ENCODE results near the gene IL36G.

IL36G gene

DNA sequence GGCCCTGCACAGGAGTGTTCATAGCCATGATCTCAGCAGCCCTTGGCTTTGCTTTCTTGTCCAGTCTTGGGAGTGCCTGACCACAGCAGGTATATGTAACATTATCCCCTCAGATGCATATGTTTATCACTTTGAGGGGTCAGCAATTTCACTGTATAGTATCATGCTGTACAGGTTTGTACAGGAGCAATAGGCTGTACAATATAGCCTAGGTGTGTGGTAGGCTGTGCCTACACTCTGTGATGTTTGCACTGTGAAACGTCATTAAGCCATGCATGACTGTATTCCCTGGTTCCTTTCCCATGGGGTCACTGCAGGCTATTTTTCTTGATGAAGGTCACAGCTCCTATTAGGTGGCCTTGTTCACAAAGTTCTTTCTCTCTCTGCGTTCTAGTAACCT lies 4.7 kb upstream of the IL36G start:
- no peak for DNase-seq

DNA sequence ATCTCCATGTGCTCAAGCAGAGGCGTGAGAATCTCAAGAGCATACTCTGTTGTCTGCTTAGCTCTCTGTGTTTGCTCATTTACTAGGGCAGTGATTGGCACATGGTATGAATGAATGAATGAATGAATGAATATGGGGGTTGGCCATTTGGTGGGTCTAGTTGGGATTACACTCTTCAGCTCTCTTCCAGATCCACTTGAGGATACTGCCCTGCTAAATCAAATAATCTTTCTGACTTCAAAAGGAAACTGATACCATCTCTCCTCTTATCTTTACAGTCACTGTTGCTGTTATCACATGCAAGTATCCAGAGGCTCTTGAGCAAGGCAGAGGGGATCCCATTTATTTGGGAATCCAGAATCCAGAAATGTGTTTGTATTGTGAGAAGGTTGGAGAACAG lies 1.9 kb downstream of the IL36G start:
- DNase-seq, result no peak

DNA sequence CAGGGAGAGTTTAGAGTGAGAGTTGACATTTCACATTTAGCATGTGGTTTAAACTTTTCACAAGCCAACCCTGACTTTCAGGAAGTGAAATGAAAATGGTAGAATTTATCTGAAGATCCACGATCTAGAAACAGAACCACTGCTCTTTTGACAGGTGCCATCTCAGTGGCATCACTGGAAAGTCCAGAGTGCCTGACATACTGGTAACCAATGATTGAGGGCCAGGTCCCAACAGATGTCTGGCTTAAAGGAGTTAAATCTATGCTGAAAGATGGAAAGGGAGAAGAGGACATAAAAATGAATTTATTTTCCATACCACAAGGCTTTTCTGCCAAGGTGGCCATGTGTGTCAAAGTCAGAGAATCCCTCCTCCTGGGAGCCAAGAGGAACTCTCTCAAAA lies 2.7 kb downstream of the IL36G start:
- no peak for DNase-seq

DNA sequence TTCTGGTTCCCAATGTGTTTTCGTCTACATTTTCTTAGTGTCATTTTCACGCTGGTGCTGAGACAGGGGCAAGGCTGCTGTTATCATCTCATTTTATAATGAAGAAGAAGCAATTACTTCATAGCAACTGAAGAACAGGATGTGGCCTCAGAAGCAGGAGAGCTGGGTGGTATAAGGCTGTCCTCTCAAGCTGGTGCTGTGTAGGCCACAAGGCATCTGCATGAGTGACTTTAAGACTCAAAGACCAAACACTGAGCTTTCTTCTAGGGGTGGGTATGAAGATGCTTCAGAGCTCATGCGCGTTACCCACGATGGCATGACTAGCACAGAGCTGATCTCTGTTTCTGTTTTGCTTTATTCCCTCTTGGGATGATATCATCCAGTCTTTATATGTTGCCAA lies 7.3 kb downstream of the IL36G start:
- no peak for DNase-seq

- no peak for DNase-seq
Observed at GRCh38 chr2:112989611-112990010, 11.8 kb downstream of the IL36G start.

DNA sequence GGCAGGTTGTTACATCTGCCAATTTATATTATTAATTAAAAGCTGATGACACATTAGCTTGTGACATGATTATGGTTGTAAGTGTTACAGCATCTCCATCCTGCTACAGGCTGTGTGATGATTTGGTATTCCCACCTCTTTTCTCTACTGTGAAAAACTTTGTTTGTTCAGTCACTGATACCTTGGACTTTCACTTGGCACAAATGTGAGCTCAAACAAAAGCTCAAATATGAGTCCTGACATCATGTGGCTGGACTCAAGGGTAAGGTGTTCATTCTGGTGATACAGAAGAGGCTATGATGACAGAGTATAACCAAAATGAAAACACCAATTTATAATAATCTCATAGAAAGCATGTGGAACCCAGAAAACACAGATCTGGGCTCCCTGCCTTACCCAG lies 16.0 kb downstream of the IL36G start:
- no peak for DNase-seq

GRCh38 chr2:112994648-112995047 lies 16.8 kb downstream of the IL36G start:
- no peak for DNase-seq

DNA sequence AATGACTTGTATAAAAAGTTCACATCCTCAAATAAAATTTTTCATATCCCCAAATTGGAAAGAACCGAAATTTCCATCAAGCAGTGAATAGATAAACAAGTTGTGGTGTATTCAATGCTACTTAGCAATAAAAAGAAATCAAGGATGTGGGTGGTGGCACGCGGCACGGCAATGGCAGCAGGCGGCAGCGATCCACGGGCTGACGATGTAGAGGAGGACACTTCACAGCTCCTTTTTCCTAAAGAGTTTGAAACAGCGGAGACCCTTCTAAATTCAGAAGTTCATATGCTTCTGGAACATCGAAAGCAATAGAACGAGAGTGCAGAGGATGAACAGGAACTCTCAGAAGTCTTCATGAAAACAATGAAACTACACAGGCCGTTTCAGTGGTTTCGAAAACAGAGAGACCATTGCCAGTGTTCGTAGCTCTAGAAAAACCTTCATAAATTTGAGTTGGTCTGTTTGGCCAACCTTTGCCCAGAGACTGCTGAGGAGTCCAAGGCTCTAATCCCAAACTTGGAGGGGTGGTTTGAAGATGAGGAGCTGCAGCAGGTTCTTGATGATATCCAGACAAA lies 17.6 kb downstream of the IL36G start:
- peak; percentile 66 for DNase-seq

- peak; percentile 84 for DNase-seq
Observed at GRCh38 chr2:112996635-112997034, 18.8 kb downstream of the IL36G start.

GRCh38 chr2:112997151-112997550 lies 19.3 kb downstream of the IL36G start:
- DNase-seq, result no peak

DNA sequence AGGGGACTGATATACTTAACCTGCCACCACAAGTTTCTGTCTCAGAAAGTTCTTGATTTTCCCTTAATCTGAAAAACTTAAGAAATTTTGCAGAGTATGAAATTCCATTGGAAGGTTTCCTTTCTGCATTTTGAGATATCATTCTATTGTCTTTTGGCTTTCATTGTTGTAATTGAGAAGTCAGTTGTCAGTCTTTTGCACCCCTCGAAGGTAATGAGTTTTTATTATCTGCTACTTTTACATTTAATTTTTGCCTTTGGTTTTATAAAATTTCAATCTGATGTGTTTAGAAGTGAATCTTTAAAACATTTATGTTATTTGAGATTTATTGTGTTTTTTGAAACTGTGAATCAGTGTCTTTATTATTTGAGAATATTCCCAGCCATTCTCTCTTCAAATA lies 22.6 kb downstream of the IL36G start:
- no peak for DNase-seq

- no peak for DNase-seq
Observed at GRCh38 chr2:113002677-113003076, 24.9 kb downstream of the IL36G start.

GRCh38 chr2:113005030-113005509 lies 27.3 kb downstream of the IL36G start, which contains the start of gene IL36A:
Gene IL36A, plus strand, starts transcription at chr2:113005459. Its CDS starts 413 bp downstream, at chr2:113005872.
- no peak for DNase-seq

GRCh38 chr2:113007250-113007649 lies 29.4 kb downstream of the IL36G start:
- no peak for DNase-seq

DNA sequence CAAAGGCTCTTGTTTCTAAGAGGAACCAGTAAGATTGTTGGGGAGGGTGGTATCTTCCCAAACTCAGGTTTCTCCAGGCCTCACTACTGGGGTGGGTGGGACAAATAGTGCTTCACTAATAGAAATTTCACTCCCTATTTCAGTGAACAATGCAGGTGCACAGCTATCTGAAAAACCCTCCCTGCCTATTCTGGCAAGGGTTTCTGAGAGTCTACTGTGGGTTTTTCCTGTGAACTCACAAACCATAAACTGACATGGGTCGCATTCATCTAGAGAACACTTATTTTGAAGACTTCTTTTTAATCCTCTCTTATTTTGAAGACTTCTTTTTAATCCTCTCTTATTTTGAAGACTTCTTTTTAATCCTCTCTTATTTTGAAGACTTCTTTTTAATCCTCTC lies 31.8 kb downstream of the IL36G start:
- DNase-seq, result no peak

DNA sequence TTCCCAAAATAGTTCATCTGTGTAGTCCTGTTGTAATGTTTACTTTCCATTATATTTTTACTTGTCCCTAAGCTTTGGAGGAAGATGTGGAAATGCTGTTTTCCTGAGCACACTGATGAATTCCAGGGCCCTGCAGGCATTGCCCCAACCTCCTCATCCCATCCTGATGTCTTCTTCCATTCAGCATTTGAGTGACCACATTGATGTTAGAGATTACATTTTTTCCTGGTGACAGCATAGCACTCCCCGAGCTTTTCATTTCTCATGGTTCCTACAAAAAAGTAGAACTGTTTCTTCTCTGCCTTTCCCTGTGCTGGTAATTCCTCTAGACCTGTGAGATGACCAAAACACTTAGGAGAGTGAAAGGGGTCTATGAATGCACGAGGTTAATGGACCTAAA lies 32.3 kb downstream of the IL36G start:
- DNase-seq, result no peak

DNA sequence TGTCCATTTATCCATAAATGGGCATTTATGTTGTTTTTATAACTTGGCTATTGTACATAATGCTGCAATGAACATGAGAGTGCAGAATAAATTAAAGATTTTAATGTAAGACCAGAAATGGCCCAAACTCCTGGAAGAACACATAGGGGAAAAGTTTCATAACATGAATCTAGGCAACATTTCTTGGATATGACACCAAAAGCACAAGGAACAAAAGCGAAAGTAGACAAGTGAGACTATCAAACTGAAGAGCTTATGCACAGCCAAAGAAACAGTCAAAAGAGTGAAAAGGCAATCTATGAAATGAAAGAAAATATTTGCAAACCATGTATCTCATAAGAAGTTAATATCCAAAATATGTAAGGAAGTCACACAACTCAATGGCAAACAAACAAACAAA lies 33.3 kb downstream of the IL36G start:
- no peak for DNase-seq

- no peak for DNase-seq
Observed at GRCh38 chr2:113012436-113013335, 34.9 kb downstream of the IL36G start.

- DNase-seq, result no peak
Observed at GRCh38 chr2:113013336-113013661, 35.5 kb downstream of the IL36G start.

- DNase-seq, result no peak
Observed at GRCh38 chr2:113014067-113014466, 36.3 kb downstream of the IL36G start.

DNA sequence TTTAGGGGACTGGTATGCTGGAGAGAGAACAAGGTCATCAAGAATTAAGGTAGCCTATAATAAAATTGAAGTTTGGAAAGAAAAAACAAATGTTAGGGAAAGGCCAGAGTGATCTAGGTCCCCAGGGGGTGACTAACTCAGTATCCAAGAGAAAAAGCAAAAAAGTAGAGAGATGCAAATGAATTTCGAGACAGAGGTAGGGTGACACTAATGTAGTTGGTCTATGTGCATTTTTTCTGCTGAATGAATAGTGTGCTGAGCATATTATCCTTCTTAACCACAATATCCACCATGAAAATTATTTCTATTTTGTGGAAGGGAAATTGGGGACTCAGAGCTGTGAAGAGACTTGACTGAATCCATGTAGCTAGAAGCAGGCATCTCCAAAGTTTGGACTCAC lies 37.2 kb downstream of the IL36G start:
- no peak for DNase-seq

DNA sequence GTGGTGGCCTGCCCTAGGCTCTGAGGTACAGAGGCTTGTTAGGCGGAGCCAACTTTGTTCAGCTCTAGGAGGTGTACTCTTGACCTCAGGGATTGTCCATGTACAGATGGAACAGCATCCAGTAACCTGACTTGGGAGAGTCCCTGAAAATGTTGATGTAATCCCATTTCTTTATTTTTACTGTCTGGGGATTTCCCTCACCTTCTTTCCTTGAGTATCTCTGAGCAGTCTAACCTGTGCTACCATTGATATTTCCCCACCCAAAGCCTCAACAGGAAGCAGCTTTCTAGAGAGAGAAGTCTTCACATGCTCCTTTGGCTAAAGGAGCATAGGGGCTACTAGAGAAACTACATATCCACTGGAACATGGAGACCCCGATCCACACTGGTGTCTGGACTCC lies 37.8 kb downstream of the IL36G start:
- DNase-seq, result no peak

DNA sequence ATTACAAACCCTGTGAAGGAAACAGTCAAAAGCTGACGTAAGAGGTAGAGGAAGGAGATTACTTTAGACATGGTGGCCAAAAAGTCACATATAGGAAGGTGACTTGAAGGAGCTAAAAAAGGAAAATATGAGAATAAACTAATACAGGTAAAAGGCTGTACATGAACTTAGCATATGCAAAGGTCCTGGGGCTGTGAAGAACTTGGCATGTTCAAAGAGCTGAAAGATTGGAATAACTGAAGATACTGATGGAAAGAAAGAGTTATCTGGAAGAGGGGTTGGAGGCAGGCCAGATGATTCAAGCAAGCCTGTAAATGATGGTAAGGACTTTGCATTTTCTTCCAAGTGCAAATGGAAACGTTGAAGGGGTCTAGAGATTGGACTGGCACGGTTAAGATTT lies 40.7 kb downstream of the IL36G start:
- DNase-seq, result no peak

DNA sequence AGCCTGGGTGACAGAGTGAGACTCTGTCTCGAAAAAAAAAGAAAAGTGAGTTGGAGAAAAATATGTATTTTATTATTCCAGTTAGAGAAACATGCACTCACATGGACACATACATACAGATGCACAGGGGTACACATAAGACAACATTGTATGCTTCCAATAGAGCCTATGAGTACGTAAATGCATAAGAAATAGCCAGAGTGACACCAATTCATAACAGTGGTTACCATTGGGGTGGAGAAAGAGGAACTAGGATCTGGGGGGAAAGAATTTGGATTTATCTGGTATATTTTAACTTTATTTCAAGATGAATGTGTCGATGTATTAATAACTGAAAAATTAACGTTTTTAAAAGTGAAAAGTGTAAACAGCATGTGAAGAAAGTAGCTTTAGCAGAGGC lies 43.5 kb downstream of the IL36G start:
- no peak for DNase-seq

DNA sequence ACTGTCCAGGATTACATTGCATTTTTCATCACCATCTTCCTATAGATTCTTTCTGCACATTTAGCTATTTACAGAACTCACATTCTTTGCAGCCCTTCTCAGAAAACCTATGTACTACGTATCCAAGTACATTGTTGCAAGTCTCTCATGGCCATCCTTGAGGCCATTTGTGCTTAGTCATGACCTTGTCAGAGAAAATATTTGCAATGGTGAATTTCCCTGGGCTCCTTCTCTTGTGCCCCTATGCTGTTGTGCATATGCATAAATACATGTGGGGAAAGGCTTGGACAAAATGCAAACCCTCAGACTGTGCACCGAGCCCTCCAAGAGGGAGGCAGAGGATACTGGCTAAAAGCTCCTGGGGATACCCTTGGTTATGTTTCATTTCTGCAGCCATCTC lies 47.0 kb downstream of the IL36G start:
- no peak for DNase-seq

All from activated effector memory CD4-positive, alpha-beta T cell treated with anti-CD3 and anti-CD28 coated beads, Interleukin-2, amount 50 U/mL, for 16 hours (primary cell).